COLO829 (cell line): Measurements from ENCODE around the gene MAP2.
A peak's percentile ranks its signal among the peaks of the same experiment; 100 is the strongest.

ENCODE experiments used
- DNase-seq: peaks from one replicate; pipeline ENCODE4 v3.0.0; 2012; ENCODE audit warnings: low spot score

Gene MAP2

GRCh38 chr2:209726311-209726710 is 302.5 kb downstream of the MAP2 start:
- no peak for DNase-seq

DNA sequence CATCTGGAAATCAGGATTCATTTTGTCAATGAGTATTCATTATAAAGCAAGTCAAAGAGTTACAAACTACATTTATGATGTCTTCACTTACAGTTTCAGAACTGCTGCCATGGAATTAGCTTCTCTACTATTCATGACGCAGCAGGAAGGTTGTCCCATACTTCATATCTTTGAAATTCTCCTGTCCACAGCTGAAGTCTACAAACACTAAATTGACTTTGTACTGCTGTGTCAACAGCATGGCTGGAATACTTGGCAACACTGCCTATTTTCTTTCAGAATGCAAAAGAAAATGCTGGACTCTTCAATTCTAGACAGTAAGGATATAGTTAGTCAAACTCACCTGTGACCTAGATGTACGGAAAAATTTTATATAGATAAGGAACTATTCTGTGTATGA is 303.2 kb downstream of the MAP2 start:
- DNase-seq, result no peak

GRCh38 chr2:209734805-209735204 is 311.0 kb downstream of the MAP2 start:
- DNase-seq, result no peak

GRCh38 chr2:209741953-209742352 is 318.1 kb downstream of the MAP2 start:
- DNase-seq, result no peak

GRCh38 chr2:209753020-209753419 is 329.2 kb downstream of the MAP2 start:
- no peak for DNase-seq

DNA sequence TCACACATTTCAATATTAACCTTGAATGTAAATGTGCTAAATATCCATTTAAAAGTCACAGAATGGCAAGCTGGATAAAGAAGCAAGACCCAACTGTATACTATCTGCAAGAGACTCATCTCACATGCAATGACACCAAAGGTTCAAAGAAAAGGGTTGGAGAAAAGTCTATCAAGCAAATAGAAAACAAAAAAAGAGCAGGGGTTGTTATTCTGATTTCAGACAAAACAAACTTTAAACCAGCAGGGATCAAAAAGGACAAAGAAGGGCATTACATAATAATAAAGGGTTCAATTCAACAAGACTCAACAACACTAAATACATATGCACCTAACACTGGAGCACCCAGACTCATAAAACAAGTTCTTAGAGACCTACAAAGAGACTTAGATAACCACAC is 333.3 kb downstream of the MAP2 start:
- DNase-seq, result no peak

GRCh38 chr2:209761566-209761965 is 337.7 kb downstream of the MAP2 start:
- peak; percentile 11 for DNase-seq

- DNase-seq, result no peak
These were observed 338.7 kb downstream of the MAP2 start for GRCh38 chr2:209762563-209762962.

- DNase-seq, result no peak
These were observed 339.3 kb downstream of the MAP2 start for GRCh38 chr2:209763106-209763505.

DNA sequence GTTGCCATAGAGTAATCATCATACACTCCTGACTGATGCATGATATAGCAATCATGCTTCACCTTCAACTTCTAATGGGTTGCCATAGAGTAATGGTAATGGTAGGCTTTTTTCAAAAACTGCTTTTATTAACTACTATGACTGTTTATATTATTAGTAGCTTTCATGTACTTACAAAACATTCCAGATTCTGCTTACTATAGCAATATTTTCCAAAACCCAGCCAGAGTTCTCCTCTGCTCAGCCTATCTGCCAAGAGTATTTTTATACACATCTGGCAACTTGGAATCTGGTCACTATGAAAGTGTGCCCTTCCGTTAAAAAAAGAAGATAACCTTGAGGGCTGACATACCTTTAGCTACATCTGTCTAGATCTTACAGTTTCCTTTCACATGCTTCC is 342.8 kb downstream of the MAP2 start:
- DNase-seq, result no peak

- DNase-seq, result peak; percentile 50
These were observed 343.5 kb downstream of the MAP2 start for GRCh38 chr2:209767316-209767715.

GRCh38 chr2:209768557-209768956 is 344.7 kb downstream of the MAP2 start:
- no peak for DNase-seq

DNA sequence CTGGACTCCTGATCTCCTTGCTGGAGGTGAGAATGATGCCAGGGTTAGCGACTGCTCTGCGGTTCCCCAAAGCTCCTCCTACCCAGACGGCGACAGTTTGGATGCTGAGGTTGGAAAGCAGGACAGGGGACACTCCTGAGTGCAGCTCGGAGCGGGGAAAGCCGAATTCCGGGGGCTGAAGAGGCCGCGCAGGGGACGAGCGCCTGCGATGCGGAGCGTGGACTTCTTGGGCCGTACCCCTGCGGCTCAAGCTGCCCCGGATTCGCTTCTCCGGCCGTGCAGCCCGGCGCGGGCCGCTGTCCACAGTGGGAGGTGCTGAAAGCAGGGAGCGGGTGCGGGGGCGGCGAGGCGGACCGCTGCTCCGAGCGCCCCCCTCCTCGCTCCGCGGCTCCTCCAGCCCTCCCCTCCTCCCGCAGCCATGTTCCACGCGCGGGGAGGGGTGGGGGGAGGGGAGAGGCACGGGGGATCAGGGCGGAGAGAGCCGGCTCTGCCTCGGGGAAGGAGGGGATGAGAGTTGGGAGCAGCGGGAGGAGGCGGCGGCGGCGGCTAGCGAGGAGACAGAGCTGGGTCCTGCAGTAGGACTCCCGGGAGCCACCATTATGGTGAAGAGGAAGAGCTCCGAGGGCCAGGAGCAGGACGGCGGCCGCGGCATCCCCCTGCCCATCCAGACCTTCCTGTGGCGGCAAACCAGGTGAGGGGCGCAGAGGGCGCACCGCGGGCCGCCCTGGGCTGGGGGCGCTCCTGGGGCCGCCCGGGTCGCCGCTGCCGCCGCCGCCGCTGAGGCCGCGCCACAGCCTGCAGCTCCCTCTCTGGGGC is 347.8 kb downstream of the MAP2 start, which contains the start of gene UNC80:
UNC80 (plus strand) TSS at position 359 of the 816 bp plus-strand sequence; CDS start at position 600, 241 bp downstream.
- DNase-seq, result peak; percentile 66

- DNase-seq, result no peak
These were observed 348.4 kb downstream of the MAP2 start for GRCh38 chr2:209772290-209772685.

DNA sequence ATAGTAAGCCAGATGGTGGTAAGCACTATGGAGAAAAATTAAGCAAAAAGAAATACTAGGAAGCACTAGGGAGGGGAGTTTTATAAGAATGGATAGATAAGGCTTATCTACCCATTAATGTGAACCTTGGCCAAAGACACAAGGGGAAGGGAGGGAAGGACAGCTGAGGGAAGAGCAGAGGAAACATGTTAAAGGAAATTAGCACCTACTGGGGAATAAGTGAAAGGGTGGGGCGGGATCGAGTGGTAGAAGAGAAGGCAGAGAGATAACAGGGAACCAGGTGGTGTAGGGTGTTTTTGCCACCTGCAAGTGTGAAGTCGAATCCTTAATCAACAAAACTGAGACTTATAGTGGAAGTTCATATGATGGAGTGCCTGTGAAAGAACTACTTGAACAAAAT is 349.5 kb downstream of the MAP2 start:
- DNase-seq, result no peak
